Measurements from ENCODE around the gene KMT2C.
A peak's percentile ranks its signal among the peaks of the same experiment; 100 is the strongest.

KMT2C gene

DNA sequence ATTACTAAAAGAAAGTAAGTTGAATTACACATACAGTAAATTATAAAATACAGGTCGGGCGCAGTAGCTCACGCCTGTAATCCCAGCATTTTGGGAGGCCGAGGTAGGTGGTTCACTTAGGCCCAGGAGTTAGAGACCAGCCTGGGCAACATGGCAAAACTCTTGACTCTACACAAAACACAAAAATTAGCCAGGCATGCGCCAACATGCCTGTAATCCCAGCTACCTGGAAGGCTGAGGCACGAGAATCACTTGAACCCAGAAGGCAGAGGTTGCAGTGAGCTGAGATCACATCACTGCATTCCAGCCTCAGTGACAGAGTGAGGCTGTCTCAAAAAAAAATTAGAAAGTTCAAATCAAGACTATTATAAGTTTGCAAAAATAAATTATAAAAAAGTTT is 235.4 kb downstream of the KMT2C start:
- no peak overlapping the region for H4K91ac ChIP-seq (ENCODE audit: low read length)
- H3K14ac ChIP-seq (ENCODE audit: low read length in 2 of 2): no peak overlapping the region
- H3K4me3 ChIP-seq (ENCODE audit: insufficient read depth in 1 of 2, low read depth in 1 of 2, low read length in 2 of 2): no peak overlapping the region
- H2AK5ac ChIP-seq (ENCODE audit: low read length, severe bottlenecking): no peak overlapping the region
- no peak overlapping the region for H2BK120ac ChIP-seq (ENCODE audit: low read depth, low read length)
- no peak overlapping the region for H3K18ac ChIP-seq (ENCODE audit: low read depth in 1 of 2, low read length in 2 of 2)
- no peak for DNase-seq
- no peak overlapping the region for H2BK5ac ChIP-seq (ENCODE audit: low read depth, low read length, poor library complexity, severe bottlenecking)
- no peaks in the 10 kb centered on the region for H3K27me3 ChIP-seq (ENCODE audit: control insufficient read depth in 1 of 2, insufficient read depth in 1 of 2, low read length in 2 of 2)
- peaks cover 6 to 48% of the 10 kb centered on the region in 2 experiments for H3K36me3 ChIP-seq (ENCODE audit: control insufficient read depth in 1 of 2, insufficient read depth in 2 of 2, low read depth in 1 of 2, low read length in 2 of 2)
- peaks cover 14% of the 10 kb centered on the region for H3K79me1 ChIP-seq (replicated peaks; ENCODE audit: low read length, poor library complexity, severe bottlenecking)
- H2BK12ac ChIP-seq (ENCODE audit: low read length in 2 of 2): no peak overlapping the region
- no peak overlapping the region for H3K23ac ChIP-seq (ENCODE audit: low read length in 2 of 2)
- H2AFZ ChIP-seq (ENCODE audit: low read depth, low read length): no peak overlapping the region
- peaks cover 2% of the 10 kb centered on the region for H3K4me1 ChIP-seq (ENCODE audit: control insufficient read depth, insufficient read depth, low read depth, low read length)
- no peak overlapping the region for H2BK15ac ChIP-seq (ENCODE audit: low read depth, poor library complexity, severe bottlenecking)
- no peak overlapping the region for H3K9ac ChIP-seq (ENCODE audit: low read length)
- H4K8ac ChIP-seq (ENCODE audit: low read length): no peak overlapping the region
- H3K9me3 ChIP-seq (ENCODE audit: control insufficient read depth, low read length): no peaks in the 10 kb centered on the region
- no peak overlapping the region for H3K4ac ChIP-seq (ENCODE audit: low read depth in 1 of 2, low read length in 2 of 2)
- H3K27ac ChIP-seq (ENCODE audit: low read length, poor library complexity, severe bottlenecking): no peak overlapping the region
- 99% methylated on average over 6 of the region's 6 CpGs for WGBS
- H3K4me2 ChIP-seq (ENCODE audit: low read length, poor library complexity, severe bottlenecking): no peak overlapping the region

DNA sequence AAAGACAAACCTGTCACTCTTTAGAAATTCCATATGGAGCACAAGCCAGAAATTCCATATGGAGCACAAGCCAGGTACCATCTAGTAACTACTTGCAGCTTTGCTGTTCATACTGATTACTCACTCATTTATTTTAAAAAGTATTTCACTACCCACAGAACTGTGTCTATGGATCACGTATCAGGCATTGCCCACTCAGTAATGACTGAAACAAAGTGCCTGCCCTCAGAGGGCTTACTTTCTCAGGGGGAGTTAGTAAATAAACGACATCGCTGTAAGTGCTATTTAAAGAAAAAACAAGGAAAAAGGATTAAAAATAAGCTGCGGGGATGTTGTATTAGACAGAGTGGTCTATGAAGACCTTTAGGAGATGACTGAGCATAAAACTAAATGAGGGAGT is 239.4 kb downstream of the KMT2C start:
- WGBS: 96% methylated on average over 4 of the region's 4 CpGs
- DNase-seq: no peak
- Histone ChIP-seq H2BK5ac (ENCODE audit: low read depth, low read length, poor library complexity, severe bottlenecking) (no peak overlapping the region), H4K8ac (ENCODE audit: low read length) (no peak overlapping the region), H3K4me3 (ENCODE audit: insufficient read depth in 1 of 2, low read depth in 1 of 2, low read length in 2 of 2) (no peak overlapping the region), H3K23ac (ENCODE audit: low read length in 2 of 2) (no peak overlapping the region), H3K36me3 (ENCODE audit: control insufficient read depth in 1 of 2, insufficient read depth in 2 of 2, low read depth in 1 of 2, low read length in 2 of 2) (peaks cover 14 to 74% of the 10 kb centered on the region in 2 experiments), H3K4ac (ENCODE audit: low read depth in 1 of 2, low read length in 2 of 2) (no peak overlapping the region), H3K9me3 (ENCODE audit: control insufficient read depth, low read length) (no peaks in the 10 kb centered on the region), H2BK12ac (ENCODE audit: low read length in 2 of 2) (no peak overlapping the region), H3K18ac (ENCODE audit: low read depth in 1 of 2, low read length in 2 of 2) (no peak overlapping the region), H4K91ac (ENCODE audit: low read length) (no peak overlapping the region), H3K4me2 (ENCODE audit: low read length, poor library complexity, severe bottlenecking) (no peak overlapping the region), H2BK120ac (ENCODE audit: low read depth, low read length) (no peak overlapping the region), H3K4me1 (ENCODE audit: control insufficient read depth, insufficient read depth, low read depth, low read length) (peaks cover 2% of the 10 kb centered on the region), H3K27me3 (ENCODE audit: control insufficient read depth in 1 of 2, insufficient read depth in 1 of 2, low read length in 2 of 2) (no peaks in the 10 kb centered on the region), H3K9ac (ENCODE audit: low read length) (no peak overlapping the region), H2AFZ (ENCODE audit: low read depth, low read length) (no peak overlapping the region), H2BK15ac (ENCODE audit: low read depth, poor library complexity, severe bottlenecking) (no peak overlapping the region), H3K27ac (ENCODE audit: low read length, poor library complexity, severe bottlenecking) (no peak overlapping the region), H3K14ac (ENCODE audit: low read length in 2 of 2) (no peak overlapping the region), H2AK5ac (ENCODE audit: low read length, severe bottlenecking) (no peak overlapping the region), H3K79me1 (replicated peaks; ENCODE audit: low read length, poor library complexity, severe bottlenecking) (peaks cover 12% of the 10 kb centered on the region)

DNA sequence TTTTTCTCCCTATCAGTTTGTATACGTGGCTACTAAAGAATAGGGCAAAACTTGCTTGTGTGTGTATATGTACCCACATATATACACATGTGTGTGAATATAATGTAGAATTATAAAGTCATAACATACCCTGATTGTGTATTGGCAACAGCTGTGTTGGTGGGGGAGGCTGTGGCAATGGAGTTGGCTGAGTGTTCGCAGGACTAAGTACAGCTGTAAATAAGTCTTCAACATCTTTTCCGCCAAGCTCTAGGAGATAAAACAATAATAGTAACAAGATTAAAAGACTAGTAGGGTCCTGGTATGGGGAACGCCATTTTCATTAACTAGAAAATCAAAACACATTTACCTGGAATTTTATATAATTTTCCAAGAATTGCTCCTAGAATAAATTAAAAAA is 241.9 kb downstream of the KMT2C start:
- Histone ChIP-seq H3K9ac (ENCODE audit: low read length) (no peak overlapping the region), H2AFZ (ENCODE audit: low read depth, low read length) (no peak overlapping the region)

DNA sequence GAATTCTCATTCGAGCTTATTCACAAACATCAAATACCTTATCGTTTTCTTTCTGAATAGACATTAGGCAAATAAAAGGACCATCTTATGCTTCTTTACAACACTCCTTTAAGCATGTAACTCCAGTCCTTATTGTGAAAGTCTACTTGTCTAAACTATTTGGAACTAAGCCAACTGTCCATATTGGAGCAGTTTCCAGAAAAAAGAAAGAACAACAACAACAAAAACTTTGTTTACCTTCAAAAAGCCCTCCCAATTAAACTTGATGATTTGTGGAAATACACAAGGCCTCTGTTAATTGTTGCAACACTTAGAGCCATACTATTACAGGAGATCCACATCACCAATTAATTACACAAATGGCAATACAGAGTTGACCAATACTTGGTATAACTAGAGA is 246.7 kb downstream of the KMT2C start:
- no peak overlapping the region for H3K18ac ChIP-seq (ENCODE audit: low read depth in 1 of 2, low read length in 2 of 2)
- no peak overlapping the region for H2AFZ ChIP-seq (ENCODE audit: low read depth, low read length)
- no peak overlapping the region for H3K4me2 ChIP-seq (ENCODE audit: low read length, poor library complexity, severe bottlenecking)
- H3K4me3 ChIP-seq (ENCODE audit: insufficient read depth in 1 of 2, low read depth in 1 of 2, low read length in 2 of 2): no peak overlapping the region
- no peaks in the 10 kb centered on the region for H3K4me1 ChIP-seq (ENCODE audit: control insufficient read depth, insufficient read depth, low read depth, low read length)
- no peaks in the 10 kb centered on the region for H3K27me3 ChIP-seq (ENCODE audit: control insufficient read depth in 1 of 2, insufficient read depth in 1 of 2, low read length in 2 of 2)
- no peak overlapping the region for H4K91ac ChIP-seq (ENCODE audit: low read length)
- H3K4ac ChIP-seq (ENCODE audit: low read depth in 1 of 2, low read length in 2 of 2): no peak overlapping the region
- H2BK120ac ChIP-seq (ENCODE audit: low read depth, low read length): no peak overlapping the region
- H3K9me3 ChIP-seq (ENCODE audit: control insufficient read depth, low read length): no peaks in the 10 kb centered on the region
- no peak overlapping the region for H3K14ac ChIP-seq (ENCODE audit: low read length in 2 of 2)
- H3K79me1 ChIP-seq (replicated peaks; ENCODE audit: low read length, poor library complexity, severe bottlenecking): peaks cover 18% of the 10 kb centered on the region
- H2BK12ac ChIP-seq (ENCODE audit: low read length in 2 of 2): no peak overlapping the region
- no peak overlapping the region for H2BK5ac ChIP-seq (ENCODE audit: low read depth, low read length, poor library complexity, severe bottlenecking)
- peak; percentile 10 for DNase-seq
- H3K23ac ChIP-seq (ENCODE audit: low read length in 2 of 2): no peak overlapping the region
- H2BK15ac ChIP-seq (ENCODE audit: low read depth, poor library complexity, severe bottlenecking): no peak overlapping the region
- no peak overlapping the region for H4K8ac ChIP-seq (ENCODE audit: low read length)
- no peak overlapping the region for H2AK5ac ChIP-seq (ENCODE audit: low read length, severe bottlenecking)
- no peak overlapping the region for H3K27ac ChIP-seq (ENCODE audit: low read length, poor library complexity, severe bottlenecking)
- 100% methylated on average over 2 of the region's 2 CpGs for WGBS
- no peak overlapping the region for H3K9ac ChIP-seq (ENCODE audit: low read length)
- H3K36me3 ChIP-seq (ENCODE audit: control insufficient read depth in 1 of 2, insufficient read depth in 2 of 2, low read depth in 1 of 2, low read length in 2 of 2): peaks cover 21 to 93% of the 10 kb centered on the region in 2 experiments

More for the DNA sequence above, 241.9 kb downstream of the KMT2C start:
- Histone ChIP-seq H3K23ac (ENCODE audit: low read length in 2 of 2) (no peak overlapping the region), H3K4me3 (ENCODE audit: insufficient read depth in 1 of 2, low read depth in 1 of 2, low read length in 2 of 2) (no peak overlapping the region), H4K8ac (ENCODE audit: low read length) (no peak overlapping the region), H3K14ac (ENCODE audit: low read length in 2 of 2) (no peak overlapping the region), H2BK15ac (ENCODE audit: low read depth, poor library complexity, severe bottlenecking) (no peak overlapping the region), H3K4me1 (ENCODE audit: control insufficient read depth, insufficient read depth, low read depth, low read length) (no peaks in the 10 kb centered on the region), H3K27me3 (ENCODE audit: control insufficient read depth in 1 of 2, insufficient read depth in 1 of 2, low read length in 2 of 2) (no peaks in the 10 kb centered on the region), H3K79me1 (replicated peaks; ENCODE audit: low read length, poor library complexity, severe bottlenecking) (peaks cover 18% of the 10 kb centered on the region), H2BK120ac (ENCODE audit: low read depth, low read length) (no peak overlapping the region), H3K27ac (ENCODE audit: low read length, poor library complexity, severe bottlenecking) (no peak overlapping the region), H2BK12ac (ENCODE audit: low read length in 2 of 2) (no peak overlapping the region), H3K9me3 (ENCODE audit: control insufficient read depth, low read length) (no peaks in the 10 kb centered on the region), H3K18ac (ENCODE audit: low read depth in 1 of 2, low read length in 2 of 2) (no peak overlapping the region), H3K4ac (ENCODE audit: low read depth in 1 of 2, low read length in 2 of 2) (no peak overlapping the region), H3K36me3 (ENCODE audit: control insufficient read depth in 1 of 2, insufficient read depth in 2 of 2, low read depth in 1 of 2, low read length in 2 of 2) (peaks cover 18 to 89% of the 10 kb centered on the region in 2 experiments), H2AK5ac (ENCODE audit: low read length, severe bottlenecking) (no peak overlapping the region), H3K4me2 (ENCODE audit: low read length, poor library complexity, severe bottlenecking) (no peak overlapping the region), H2BK5ac (ENCODE audit: low read depth, low read length, poor library complexity, severe bottlenecking) (no peak overlapping the region), H4K91ac (ENCODE audit: low read length) (no peak overlapping the region)
- no peak for DNase-seq
- 100% methylated on average over 1 of the region's 4 CpGs for WGBS

Data from mesenchymal stem cell (in vitro differentiated cells and primary cell).